Brain microvascular endothelial cell (primary cell): ENCODE measurements around the gene SLC25A33.
"Not testable (repeated sequence)": the region's sequence is repeated elsewhere in the genome, so short reads cannot be mapped to it uniquely, and the experiment has no call there.

Experiments used
- DNase-seq: peaks from one replicate; pipeline ENCODE4 v3.0.0-alpha.2; 2020
- H3K27ac ChIP-seq: fragments of 250-450 bp; sonication (Bioruptor Pico); 2 replicates; pipeline ENCODE4 v1.5.1; 2020; ENCODE audit warnings: mild to moderate bottlenecking, moderate library complexity
- H3K27me3 ChIP-seq: fragments of 250-450 bp; sonication (Bioruptor Pico); replicated peaks from 2 replicates; pipeline ENCODE4 v1.5.1; 2020; ENCODE audit warnings: mild to moderate bottlenecking
- H3K36me3 ChIP-seq: fragments of 250-450 bp; sonication (Bioruptor Pico); replicated peaks from 2 replicates; pipeline ENCODE4 v1.5.1; 2020; ENCODE audit warnings: mild to moderate bottlenecking
- H3K4me3 ChIP-seq: 2 replicates; pipeline ENCODE4 v1.5.1; 2011; ENCODE audit warnings: low read depth, mild to moderate bottlenecking, control low read depth, low read length, moderate library complexity
- in situ Hi-C: cut with HindIII; loops from 2 replicates; pipeline ENCODE4 v1.10.0; 2017; ENCODE audit warnings: low sequenced_read_pairs, low pct_ligation_motif_present
- TF ChIP-seq, protein P1 (sequence below): IDR thresholded peaks from 2 replicates; pipeline ENCODE4 v1.5.1; 2011; ENCODE audit warnings: low read depth, mild to moderate bottlenecking, moderate library complexity, low read length, control low read depth, inconsistent platforms; ENCODE audit errors: missing control alignments

The SLC25A33 gene

DNA sequence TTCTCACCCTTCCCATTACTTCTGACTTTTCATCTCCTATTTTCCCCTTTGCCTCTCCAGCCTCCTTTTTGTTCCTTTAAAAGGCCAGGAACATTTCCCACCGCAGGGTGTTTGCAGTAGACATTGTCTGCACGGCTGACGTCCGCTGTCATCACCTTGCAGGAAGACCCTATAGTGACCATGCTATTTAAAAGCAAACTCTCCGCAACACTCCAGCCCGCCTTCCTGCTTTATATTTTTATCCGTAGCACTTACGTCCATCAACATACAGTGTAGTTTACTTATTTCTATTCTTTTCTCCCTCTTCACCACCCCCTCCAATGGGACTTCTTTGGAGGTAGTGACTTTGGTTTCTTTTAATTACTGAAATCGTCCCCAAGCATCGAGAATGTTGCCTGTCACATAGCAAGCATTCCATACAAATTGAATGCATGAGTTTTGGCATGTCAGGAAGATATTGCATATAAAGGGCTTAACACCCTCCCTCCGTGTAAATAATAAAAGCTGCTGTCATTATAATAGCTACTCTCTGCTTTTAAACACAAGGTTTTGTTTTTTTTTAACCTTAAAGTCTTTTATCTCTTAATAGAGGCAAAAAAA, 19.8 kb downstream of the SLC25A33 start:
- Histone ChIP-seq H3K27ac (no peak overlapping the region), H3K36me3 (peaks cover 6% of the 10 kb centered on the region), H3K4me3 (no peak overlapping the region), H3K27me3 (no peaks in the 10 kb centered on the region)
- in situ Hi-C loops, result no loop called here
- TF ChIP-seq, protein P1, sequence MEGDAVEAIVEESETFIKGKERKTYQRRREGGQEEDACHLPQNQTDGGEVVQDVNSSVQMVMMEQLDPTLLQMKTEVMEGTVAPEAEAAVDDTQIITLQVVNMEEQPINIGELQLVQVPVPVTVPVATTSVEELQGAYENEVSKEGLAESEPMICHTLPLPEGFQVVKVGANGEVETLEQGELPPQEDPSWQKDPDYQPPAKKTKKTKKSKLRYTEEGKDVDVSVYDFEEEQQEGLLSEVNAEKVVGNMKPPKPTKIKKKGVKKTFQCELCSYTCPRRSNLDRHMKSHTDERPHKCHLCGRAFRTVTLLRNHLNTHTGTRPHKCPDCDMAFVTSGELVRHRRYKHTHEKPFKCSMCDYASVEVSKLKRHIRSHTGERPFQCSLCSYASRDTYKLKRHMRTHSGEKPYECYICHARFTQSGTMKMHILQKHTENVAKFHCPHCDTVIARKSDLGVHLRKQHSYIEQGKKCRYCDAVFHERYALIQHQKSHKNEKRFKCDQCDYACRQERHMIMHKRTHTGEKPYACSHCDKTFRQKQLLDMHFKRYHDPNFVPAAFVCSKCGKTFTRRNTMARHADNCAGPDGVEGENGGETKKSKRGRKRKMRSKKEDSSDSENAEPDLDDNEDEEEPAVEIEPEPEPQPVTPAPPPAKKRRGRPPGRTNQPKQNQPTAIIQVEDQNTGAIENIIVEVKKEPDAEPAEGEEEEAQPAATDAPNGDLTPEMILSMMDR, result no peak
- no peak for DNase-seq

DNA sequence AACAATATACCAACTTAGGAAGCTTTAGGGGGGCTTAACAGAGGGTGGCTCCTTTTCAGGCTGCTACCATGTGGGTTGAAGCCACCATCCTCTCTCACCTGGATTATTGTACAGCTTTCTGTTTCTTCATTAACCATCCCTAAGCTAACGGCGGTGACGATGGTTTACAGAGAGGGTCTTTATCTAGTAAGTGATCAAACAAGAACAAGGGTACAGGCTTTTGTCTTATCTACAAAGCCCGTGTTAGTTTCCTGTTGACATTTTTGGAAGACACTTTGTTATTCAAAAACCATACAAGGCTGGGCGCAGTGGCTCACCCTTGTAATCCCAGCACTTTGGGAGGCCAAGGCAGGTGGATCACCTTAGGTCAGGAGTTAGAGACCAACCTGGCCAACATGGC, 20.4 kb downstream of the SLC25A33 start:
- no peak overlapping the region for H3K27ac ChIP-seq
- no peak for DNase-seq

DNA sequence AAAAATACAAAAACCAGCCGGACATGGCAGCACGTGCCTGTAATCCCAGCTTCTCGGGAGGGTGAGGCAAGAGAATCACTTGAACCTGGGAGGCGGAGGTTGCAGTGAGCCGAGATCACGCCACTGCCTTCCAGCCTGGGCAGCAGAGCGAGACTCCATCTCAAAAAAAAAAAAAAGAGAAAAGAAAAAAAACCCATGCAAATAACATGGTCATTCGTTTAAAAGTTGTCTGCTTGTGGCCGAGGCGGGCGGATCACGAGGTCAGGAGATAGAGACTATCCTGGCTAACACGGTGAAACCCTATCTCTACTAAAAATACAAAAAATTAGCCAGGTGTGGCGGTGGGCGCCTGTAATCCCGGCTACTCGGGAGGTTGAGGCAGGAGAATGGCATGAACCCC, 20.8 kb downstream of the SLC25A33 start:
- in situ Hi-C loops, result not testable (repeated sequence)

More for the DNA sequence above, 20.4 kb downstream of the SLC25A33 start:
- H3K36me3 ChIP-seq, result peaks cover 6% of the 10 kb centered on the region
- in situ Hi-C loops, result no loop called here
- TF ChIP-seq, protein P1, result no peak
- no peak overlapping the region for H3K4me3 ChIP-seq
- no peaks in the 10 kb centered on the region for H3K27me3 ChIP-seq

DNA sequence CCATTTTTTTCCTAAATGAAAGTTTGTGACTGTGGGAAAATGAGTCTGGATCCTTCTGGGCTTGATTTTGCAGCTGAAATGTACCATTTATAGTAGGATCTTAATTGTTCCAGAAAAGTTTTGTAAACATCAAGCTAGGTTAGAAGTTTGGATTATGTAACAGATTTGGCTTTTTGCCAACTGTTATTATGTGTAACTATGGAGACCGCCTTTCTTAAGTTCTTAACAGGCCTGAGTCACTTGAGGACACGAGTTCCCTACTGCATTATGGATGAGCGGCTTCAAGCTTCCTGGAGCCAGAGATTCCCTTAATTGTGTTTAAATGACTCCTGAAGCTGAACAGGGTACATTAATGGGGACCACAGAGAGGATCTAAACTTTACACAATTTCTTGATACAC, 22.2 kb downstream of the SLC25A33 start:
- H3K27ac ChIP-seq, result peak overlapping the region; percentile 60
- no peaks in the 10 kb centered on the region for H3K27me3 ChIP-seq
- in situ Hi-C loops, result no loop called here
- TF ChIP-seq, protein P1, result no peak
- H3K36me3 ChIP-seq, result no peaks in the 10 kb centered on the region
- DNase-seq, result peak; percentile 84
- H3K4me3 ChIP-seq, result no peak overlapping the region

More for the DNA sequence above, 20.8 kb downstream of the SLC25A33 start:
- not testable (repeated sequence) for H3K36me3 ChIP-seq, H3K27ac ChIP-seq, H3K27me3 ChIP-seq, DNase-seq, H3K4me3 ChIP-seq

DNA sequence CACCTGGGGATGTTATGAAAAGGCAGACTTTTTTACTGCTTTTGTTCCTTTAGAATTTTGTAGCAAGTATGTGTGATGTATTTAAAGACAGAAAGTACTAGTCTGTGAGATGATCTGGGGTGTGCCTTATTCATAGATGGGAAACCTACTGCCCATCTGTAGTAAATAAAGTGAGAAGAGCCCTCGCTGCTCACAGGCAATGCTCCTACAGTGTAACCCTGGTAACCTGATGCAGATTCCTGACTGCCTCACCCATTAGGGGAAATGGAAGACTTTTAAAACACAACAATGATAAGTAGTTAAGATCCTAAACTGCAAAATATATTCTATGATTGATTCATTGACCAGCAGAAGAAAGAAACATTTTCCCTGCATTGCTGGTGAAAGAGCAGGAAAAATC, 30.0 kb downstream of the SLC25A33 start:
- Histone ChIP-seq H3K27ac (no peak overlapping the region), H3K4me3 (no peak overlapping the region), H3K27me3 (no peaks in the 10 kb centered on the region), H3K36me3 (peaks cover 6% of the 10 kb centered on the region)
- in situ Hi-C loops, result no loop called here
- TF ChIP-seq, protein P1, result no peak
- DNase-seq, result no peak

DNA sequence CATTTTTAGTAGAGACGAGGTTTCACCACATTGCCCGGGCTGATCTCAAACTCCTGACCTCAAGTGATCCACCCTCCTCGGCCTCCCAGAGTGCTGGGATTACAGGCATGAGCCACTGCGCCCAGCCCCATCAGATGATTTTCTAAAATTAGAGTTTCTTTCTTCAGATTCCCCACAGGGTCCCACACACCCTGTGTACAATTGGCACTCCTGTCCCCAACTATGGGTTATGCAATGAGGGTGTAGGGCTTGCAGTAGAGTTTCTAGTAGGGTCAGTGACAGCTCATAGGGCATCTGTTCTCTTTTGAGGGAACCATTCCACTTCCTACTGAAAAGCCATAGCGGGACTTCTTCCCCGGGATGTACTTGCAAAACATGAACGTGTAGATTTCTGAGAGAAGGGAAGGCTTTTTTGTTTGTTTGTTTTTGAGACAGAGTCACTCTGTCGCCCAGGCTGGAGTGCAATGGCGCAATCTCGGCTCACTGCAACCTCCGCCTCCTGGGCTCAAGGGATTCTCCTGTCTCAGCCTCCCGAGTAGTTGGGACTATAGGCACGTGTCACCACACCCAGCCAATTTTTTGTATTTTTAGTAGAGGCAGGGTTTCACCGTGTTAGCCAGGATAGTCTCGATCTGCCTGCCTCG, 31.7 kb downstream of the SLC25A33 start:
- H3K27ac ChIP-seq, H3K4me3 ChIP-seq, in situ Hi-C loops, H3K27me3 ChIP-seq, DNase-seq, H3K36me3 ChIP-seq: not testable (repeated sequence)

DNA sequence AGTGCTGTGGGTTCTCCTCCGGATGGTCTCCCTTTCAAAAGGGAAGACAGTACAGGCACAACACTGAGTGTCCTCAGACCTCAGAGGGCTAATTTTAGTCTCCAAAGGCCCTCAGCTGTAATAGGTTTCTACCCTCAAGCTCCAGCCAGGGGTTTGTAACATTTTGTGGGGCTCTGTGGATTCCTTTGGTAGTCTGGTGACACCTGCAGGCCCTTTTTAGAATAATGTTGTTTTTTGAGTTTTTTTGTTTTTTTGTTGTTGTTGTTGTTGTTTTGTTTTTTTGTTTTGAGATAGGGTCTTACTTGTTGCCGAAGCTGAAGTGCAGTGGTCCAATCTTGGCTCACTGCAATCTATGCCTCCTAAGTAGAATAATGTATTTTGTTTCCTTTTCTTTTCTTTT, 34.5 kb downstream of the SLC25A33 start:
- DNase-seq, result no peak

More for the DNA sequence above, 34.5 kb downstream of the SLC25A33 start:
- no peaks in the 10 kb centered on the region for H3K27me3 ChIP-seq
- H3K4me3 ChIP-seq, result no peak overlapping the region
- no peak overlapping the region for H3K27ac ChIP-seq
- in situ Hi-C loops, result no loop called here
- H3K36me3 ChIP-seq, result peaks cover 6% of the 10 kb centered on the region
- TF ChIP-seq, protein P1, result peak; percentile 47
